ENCODE measurements around the gene STAT1. TPM values are rescaled to one million over a fixed set of nuclear protein-coding genes. Genes with fewer than 3 reads are reported as not detected.
A peak's percentile ranks its signal among the peaks of the same experiment; 100 is the strongest.

Gene STAT1
- total RNA-seq, 1 experiment from 2014 or later, result 36.8 TPM

DNA sequence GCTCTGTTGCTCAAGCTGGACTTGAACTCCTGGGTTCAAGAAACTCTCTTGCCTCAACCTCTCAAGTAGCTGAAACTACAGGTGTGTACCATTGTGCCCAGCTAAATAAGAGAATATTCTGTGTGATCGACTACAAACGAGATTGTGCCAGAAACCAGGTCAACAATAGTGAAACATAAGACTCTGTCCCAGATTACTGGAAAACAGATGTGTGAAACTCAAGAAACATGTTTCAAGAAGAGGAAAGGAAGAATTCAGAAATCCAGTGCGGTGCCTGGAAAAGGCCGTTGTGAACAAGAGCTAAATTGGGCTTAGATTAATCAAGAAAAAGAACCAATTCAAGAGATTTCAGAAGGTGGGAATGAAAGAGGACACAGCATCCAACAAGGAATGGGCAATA lies 23.4 kb upstream of the STAT1 start:
- in situ Hi-C loops (cut with HindIII; ENCODE audit: low pct_unique_long_range_greater_than_20kb, low sequenced_read_pairs), result no loop called here
- DNase-seq (ENCODE audit: low read depth, low spot score), result no peak

- DNase-seq (ENCODE audit: low read depth, low spot score), result no peak
- in situ Hi-C loops (cut with HindIII; ENCODE audit: low pct_unique_long_range_greater_than_20kb, low sequenced_read_pairs), result no loop called here
Measured at GRCh38 chr2:191036363-191036762, 22.4 kb upstream of the STAT1 start.

- DNase-seq (ENCODE audit: low read depth, low spot score), result no peak
- in situ Hi-C loops (cut with HindIII; ENCODE audit: low pct_unique_long_range_greater_than_20kb, low sequenced_read_pairs), result no loop called here
Measured at GRCh38 chr2:191032588-191033429, 18.8 kb upstream of the STAT1 start.

DNA sequence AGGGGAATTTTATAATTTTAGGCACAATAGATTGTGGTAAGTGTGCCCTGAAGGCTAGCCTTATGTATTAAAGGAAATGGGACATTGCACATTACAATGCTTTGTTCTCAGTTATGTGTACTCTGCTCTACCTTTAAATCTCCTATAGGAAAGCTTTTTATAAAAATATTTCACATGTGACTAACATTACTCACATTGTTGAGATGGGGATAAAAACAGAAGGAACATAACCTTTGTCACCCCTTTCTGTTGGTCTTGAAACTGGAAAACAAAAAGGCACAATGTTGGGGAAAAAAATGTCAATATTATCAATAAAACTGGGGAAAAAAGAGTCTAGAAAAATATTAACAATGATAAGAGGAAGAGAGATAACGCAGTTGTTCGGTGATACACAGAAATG lies 17.3 kb upstream of the STAT1 start:
- DNase-seq (ENCODE audit: low read depth, low spot score), result no peak
- in situ Hi-C loops (cut with HindIII; ENCODE audit: low pct_unique_long_range_greater_than_20kb, low sequenced_read_pairs), result no loop called here

GRCh38 chr2:191030521-191031154 lies 16.7 kb upstream of the STAT1 start:
- in situ Hi-C loops (cut with HindIII; ENCODE audit: low pct_unique_long_range_greater_than_20kb, low sequenced_read_pairs), result no loop called here

GRCh38 chr2:191029280-191029950 lies 15.4 kb upstream of the STAT1 start:
- in situ Hi-C loops (cut with HindIII; ENCODE audit: low pct_unique_long_range_greater_than_20kb, low sequenced_read_pairs), result no loop called here

More at GRCh38 chr2:191030521-191031154, 16.7 kb upstream of the STAT1 start:
- peak; percentile 68 for DNase-seq (ENCODE audit: low read depth, low spot score)

GRCh38 chr2:191026377-191026776 lies 12.4 kb upstream of the STAT1 start:
- in situ Hi-C loops (cut with HindIII; ENCODE audit: low pct_unique_long_range_greater_than_20kb, low sequenced_read_pairs), result no loop called here
- no peak for DNase-seq (ENCODE audit: low read depth, low spot score)

More at GRCh38 chr2:191029280-191029950, 15.4 kb upstream of the STAT1 start:
- DNase-seq (ENCODE audit: low read depth, low spot score), result no peak

- in situ Hi-C loops (cut with HindIII; ENCODE audit: low pct_unique_long_range_greater_than_20kb, low sequenced_read_pairs), result no loop called here
- DNase-seq (ENCODE audit: low read depth, low spot score), result no peak
Measured at GRCh38 chr2:191025135-191025534, 11.2 kb upstream of the STAT1 start.

GRCh38 chr2:191023235-191023679 lies 9.3 kb upstream of the STAT1 start:
- in situ Hi-C loops (cut with HindIII; ENCODE audit: low pct_unique_long_range_greater_than_20kb, low sequenced_read_pairs), result no loop called here

GRCh38 chr2:191020742-191021381 lies 6.9 kb upstream of the STAT1 start:
- peak; percentile 35 for DNase-seq (ENCODE audit: low read depth, low spot score)
- in situ Hi-C loops (cut with HindIII; ENCODE audit: low pct_unique_long_range_greater_than_20kb, low sequenced_read_pairs), result no loop called here

More at GRCh38 chr2:191023235-191023679, 9.3 kb upstream of the STAT1 start:
- no peak for DNase-seq (ENCODE audit: low read depth, low spot score)

GRCh38 chr2:191020221-191020741 lies 6.3 kb upstream of the STAT1 start:
- DNase-seq (ENCODE audit: low read depth, low spot score), result peak; percentile 96
- in situ Hi-C loops (cut with HindIII; ENCODE audit: low pct_unique_long_range_greater_than_20kb, low sequenced_read_pairs), result no loop called here

DNA sequence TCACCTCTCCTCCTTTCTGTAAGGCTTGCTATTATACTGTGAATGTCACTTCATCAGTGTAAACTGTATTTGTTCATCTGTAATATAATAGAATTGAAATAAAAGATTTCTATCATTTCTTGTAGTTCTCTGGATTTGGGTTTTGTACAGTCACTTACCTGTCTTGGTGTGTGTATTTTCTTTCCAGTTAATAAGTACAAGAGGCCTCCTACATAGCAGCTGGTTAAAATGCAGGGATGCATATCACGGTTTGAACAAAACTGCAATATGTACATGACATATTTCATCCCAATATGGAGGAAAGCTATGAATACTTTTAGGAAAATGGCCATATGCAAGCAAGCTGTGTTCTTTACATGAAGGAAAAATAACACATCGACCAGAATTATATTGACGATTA lies 5.4 kb upstream of the STAT1 start:
- in situ Hi-C loops (cut with HindIII; ENCODE audit: low pct_unique_long_range_greater_than_20kb, low sequenced_read_pairs), result no loop called here

GRCh38 chr2:191018643-191019119 lies 4.7 kb upstream of the STAT1 start:
- in situ Hi-C loops (cut with HindIII; ENCODE audit: low pct_unique_long_range_greater_than_20kb, low sequenced_read_pairs), result no loop called here
- no peak for DNase-seq (ENCODE audit: low read depth, low spot score)

More for the DNA sequence above, 5.4 kb upstream of the STAT1 start:
- no peak for DNase-seq (ENCODE audit: low read depth, low spot score)

DNA sequence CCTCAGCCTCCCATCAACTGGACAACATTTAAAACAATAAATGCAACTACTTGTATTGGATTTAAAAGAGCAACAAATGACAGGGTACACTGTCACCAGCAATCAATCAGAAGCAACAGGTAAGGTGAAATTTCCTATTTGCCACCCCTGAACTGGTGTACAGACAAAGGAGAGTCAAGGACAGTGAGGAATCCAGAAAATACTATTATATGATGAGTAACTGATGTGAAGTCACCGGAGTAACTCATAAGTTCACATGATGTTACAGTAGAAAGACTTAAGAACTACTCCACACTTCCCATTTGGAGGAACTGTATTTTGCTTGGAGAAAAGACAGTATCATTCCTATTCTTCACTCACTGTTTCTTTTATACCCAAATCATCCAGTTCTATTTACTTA lies 4.1 kb upstream of the STAT1 start:
- in situ Hi-C loops (cut with HindIII; ENCODE audit: low pct_unique_long_range_greater_than_20kb, low sequenced_read_pairs), result no loop called here
- DNase-seq (ENCODE audit: low read depth, low spot score), result no peak

GRCh38 chr2:191015831-191016230 lies 1.9 kb upstream of the STAT1 start:
- no peak for DNase-seq (ENCODE audit: low read depth, low spot score)
- in situ Hi-C loops (cut with HindIII; ENCODE audit: low pct_unique_long_range_greater_than_20kb, low sequenced_read_pairs), result no loop called here

DNA sequence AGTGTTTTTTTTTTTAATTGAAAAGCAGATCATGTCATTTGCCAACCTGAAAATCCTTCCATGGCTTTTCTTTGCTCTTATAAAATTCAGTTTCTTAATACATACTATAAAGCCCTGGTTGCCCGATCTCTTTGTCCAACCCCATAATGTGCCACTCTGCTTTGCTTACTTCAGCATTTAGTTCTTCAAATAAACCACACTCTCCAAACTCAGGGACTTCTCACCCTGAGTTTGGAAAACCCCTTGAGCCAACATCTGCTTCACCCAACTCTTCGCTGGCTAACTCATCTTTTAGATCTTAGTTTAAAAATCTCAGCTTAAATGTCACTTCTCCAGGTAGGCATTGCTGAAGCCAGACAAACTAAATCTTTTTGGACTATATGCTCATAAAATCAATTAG lies 1.3 kb upstream of the STAT1 start:
- no peak for DNase-seq (ENCODE audit: low read depth, low spot score)
- in situ Hi-C loops (cut with HindIII; ENCODE audit: low pct_unique_long_range_greater_than_20kb, low sequenced_read_pairs), result no loop called here

GRCh38 chr2:191014653-191015020 lies 666 bp upstream of the STAT1 start:
- DNase-seq (ENCODE audit: low read depth, low spot score), result no peak
- in situ Hi-C loops (cut with HindIII; ENCODE audit: low pct_unique_long_range_greater_than_20kb, low sequenced_read_pairs), result no loop called here

DNA sequence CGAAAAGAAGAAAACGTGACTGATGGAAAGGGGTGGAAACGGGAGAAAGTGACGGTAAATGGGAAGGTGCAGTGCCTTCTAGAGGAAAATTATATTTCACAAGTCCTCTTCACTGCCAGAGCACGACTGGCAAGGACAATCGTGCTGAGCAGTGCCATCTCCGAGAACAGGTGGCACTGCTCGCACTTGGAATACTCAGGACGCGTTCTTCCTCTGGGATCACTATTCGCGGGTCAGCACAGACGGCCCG lies 364 bp downstream of the STAT1 start:
- in situ Hi-C loops (cut with HindIII; ENCODE audit: low pct_unique_long_range_greater_than_20kb, low sequenced_read_pairs), result no loop called here
- no peak for DNase-seq (ENCODE audit: low read depth, low spot score)
